HUES64 (cell line): ENCODE data around the gene SAP30BP.

Experiments
- H3K27ac ChIP-seq: 2 replicates; pipeline ENCODE4 v1.7.0; 2013; ENCODE audit warnings: low read depth, low read length, inconsistent platforms
- H3K27me3 ChIP-seq: 2 replicates; pipeline ENCODE4 v1.6.1; 2013; ENCODE audit warnings: mild to moderate bottlenecking, low read length; ENCODE audit not compliant: insufficient read depth
- H3K36me3 ChIP-seq: 2 replicates; pipeline ENCODE4 v1.6.1; 2013; ENCODE audit warnings: mild to moderate bottlenecking, low read length; ENCODE audit not compliant: insufficient read depth
- H3K4me1 ChIP-seq: 2 replicates; pipeline ENCODE4 v1.6.1; 2013; ENCODE audit warnings: mild to moderate bottlenecking, low read length, moderate library complexity; ENCODE audit not compliant: insufficient read depth
- H3K4me3 ChIP-seq: 2 replicates; pipeline ENCODE4 v1.5.1; 2013; ENCODE audit warnings: mild to moderate bottlenecking, low read length, moderate library complexity
- H3K9ac ChIP-seq: 2 replicates; pipeline ENCODE4 v1.6.1; 2013; ENCODE audit warnings: mild to moderate bottlenecking, low read depth, low read length
- H3K9me3 ChIP-seq: 2 replicates; pipeline ENCODE4 v1.6.1; 2013; ENCODE audit warnings: low read depth, low read length; ENCODE audit not compliant: insufficient read depth
- WGBS: fragments of 150-250, 120-280 bp; methylation state at CpG from one replicate; pipeline ENCODE4 v1.1.7; 2013; ENCODE audit warnings: missing lambda C conversion rate; 5-methylcytosine and 5-hydroxymethylcytosine counted together

SAP30BP gene

DNA sequence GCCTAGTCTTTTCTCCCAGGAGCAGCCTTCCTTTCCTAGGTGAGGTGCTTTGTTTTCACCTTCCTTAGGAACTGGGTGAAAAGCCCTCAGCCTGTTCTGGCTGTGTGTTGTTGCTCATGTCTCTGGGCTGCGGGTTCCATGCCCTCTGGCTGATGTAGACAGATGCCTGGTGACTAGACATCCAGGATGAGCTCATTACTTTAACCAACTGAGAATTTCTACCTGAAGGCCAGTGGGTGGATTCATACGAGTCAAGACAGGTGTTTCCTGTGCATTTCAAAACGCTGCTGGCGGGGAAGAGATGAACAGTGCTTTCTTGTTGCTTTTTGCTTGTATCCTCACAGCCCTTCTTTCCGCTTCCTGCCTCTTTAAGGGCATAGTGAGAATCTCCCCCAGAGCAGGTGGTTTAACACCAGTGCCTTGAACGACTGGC is 22.3 kb downstream of the SAP30BP start:
- Histone ChIP-seq H3K4me1 (peaks cover 27% of the 10 kb centered on the region), H3K27ac (no peak overlapping the region), H3K9ac (no peak overlapping the region), H3K36me3 (peaks cover 20% of the 10 kb centered on the region), H3K27me3 (no peaks in the 10 kb centered on the region), H3K9me3 (no peaks in the 10 kb centered on the region), H3K4me3 (no peak overlapping the region)
- WGBS, result 94% methylated on average over 6 of the region's 6 CpGs

DNA sequence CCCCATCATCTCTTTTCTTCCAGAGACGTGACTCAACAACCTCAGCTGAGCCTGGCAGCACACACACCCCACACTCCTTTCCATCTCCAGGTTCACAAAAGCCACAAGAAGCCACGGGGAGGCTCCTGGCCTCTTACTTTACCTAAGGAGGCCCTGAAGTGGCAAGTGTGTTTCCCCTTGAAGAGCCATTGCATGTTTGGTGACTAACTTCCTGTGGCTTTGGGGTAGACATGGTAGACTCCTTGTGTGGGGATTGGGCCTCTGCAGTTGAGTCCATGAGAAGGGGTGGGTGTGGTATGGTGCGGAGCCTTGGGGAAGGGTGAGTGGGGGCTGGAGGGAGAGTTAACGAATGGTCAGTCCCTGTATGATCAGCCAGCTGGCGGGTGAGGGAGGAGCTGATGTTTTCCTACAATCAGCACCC is 24.2 kb downstream of the SAP30BP start:
- no peak overlapping the region for H3K4me3 ChIP-seq
- 90% methylated on average over 5 of the region's 5 CpGs for WGBS
- peaks cover 25% of the 10 kb centered on the region for H3K4me1 ChIP-seq
- no peaks in the 10 kb centered on the region for H3K9me3 ChIP-seq
- peaks cover 39% of the 10 kb centered on the region for H3K36me3 ChIP-seq
- no peak overlapping the region for H3K27ac ChIP-seq
- no peaks in the 10 kb centered on the region for H3K27me3 ChIP-seq
- no peak overlapping the region for H3K9ac ChIP-seq

- Histone ChIP-seq H3K4me1 (peaks cover 25% of the 10 kb centered on the region), H3K9ac (no peak overlapping the region), H3K27ac (no peak overlapping the region), H3K27me3 (no peaks in the 10 kb centered on the region), H3K4me3 (no peak overlapping the region), H3K36me3 (peaks cover 41% of the 10 kb centered on the region), H3K9me3 (no peaks in the 10 kb centered on the region)
- 91% methylated on average over 14 of the region's 14 CpGs for WGBS
Measured at GRCh38 chr17:75691801-75692626, 24.9 kb downstream of the SAP30BP start.

DNA sequence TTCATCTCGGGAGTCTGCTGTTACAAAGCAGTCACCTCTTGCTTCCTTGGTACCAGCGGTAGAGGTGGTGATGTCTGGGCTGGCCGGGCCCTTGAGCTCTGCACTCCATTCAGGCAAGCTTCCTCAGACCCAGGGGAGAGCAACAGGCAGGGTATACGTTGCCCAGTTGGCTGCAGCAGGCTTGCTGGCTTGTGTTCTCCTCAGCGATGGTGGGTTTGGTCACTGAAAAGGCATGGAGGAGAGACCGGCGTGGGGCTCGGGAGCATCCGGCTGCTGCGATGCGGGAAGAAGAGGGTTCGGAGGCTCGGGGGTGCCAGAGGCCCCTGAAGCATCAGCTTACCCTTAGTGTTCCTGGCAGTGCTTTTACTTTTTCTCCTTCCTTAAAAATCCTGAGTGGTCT is 25.8 kb downstream of the SAP30BP start:
- WGBS, result 84% methylated on average over 13 of the region's 13 CpGs
- Histone ChIP-seq H3K36me3 (peaks cover 43% of the 10 kb centered on the region), H3K9me3 (no peaks in the 10 kb centered on the region), H3K4me3 (no peak overlapping the region), H3K27me3 (no peaks in the 10 kb centered on the region), H3K27ac (peak overlapping the region; percentile 71; the same call in 1 of the 2 replicates), H3K9ac (0 out of 2 replicates have a peak overlapping the region, but pooled peaks have one; percentile 32), H3K4me1 (peaks cover 25% of the 10 kb centered on the region)

- no peak overlapping the region for H3K4me3 ChIP-seq
- H3K9me3 ChIP-seq, result no peaks in the 10 kb centered on the region
- no peaks in the 10 kb centered on the region for H3K27me3 ChIP-seq
- H3K9ac ChIP-seq, result peak overlapping the region; percentile 32
- H3K36me3 ChIP-seq, result peaks cover 43% of the 10 kb centered on the region
- H3K4me1 ChIP-seq, result peaks cover 25% of the 10 kb centered on the region
- peak overlapping the region; percentile 71 for H3K27ac ChIP-seq
- 23% methylated on average over 19 of the region's 19 CpGs for WGBS
Measured at GRCh38 chr17:75693500-75694481, 26.7 kb downstream of the SAP30BP start.

DNA sequence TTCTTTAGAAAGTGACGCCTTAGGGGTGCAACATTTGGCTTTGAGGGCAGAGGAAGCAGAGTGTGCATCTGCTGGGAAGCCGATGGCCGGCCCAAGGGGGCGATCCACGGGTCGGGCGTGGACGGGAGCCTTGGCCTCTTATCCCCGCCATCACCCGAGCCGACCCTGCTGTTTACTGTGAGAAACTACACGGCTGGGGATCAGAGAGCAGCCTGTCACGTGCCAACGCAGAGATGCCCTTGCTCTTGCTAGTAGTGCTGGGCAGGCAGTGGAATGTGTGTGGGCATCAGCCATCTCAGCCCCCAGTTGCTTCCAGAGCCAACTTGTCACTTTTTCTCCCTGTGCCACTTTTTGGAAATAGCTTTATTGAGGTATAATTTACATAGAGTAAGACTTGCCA is 27.4 kb downstream of the SAP30BP start:
- Histone ChIP-seq H3K9ac (no peak overlapping the region), H3K4me3 (no peak overlapping the region), H3K27ac (peak overlapping the region; percentile 71), H3K9me3 (no peaks in the 10 kb centered on the region), H3K27me3 (no peaks in the 10 kb centered on the region), H3K36me3 (peaks cover 48% of the 10 kb centered on the region), H3K4me1 (peaks cover 25% of the 10 kb centered on the region)
- 58% methylated on average over 14 of the region's 14 CpGs for WGBS

DNA sequence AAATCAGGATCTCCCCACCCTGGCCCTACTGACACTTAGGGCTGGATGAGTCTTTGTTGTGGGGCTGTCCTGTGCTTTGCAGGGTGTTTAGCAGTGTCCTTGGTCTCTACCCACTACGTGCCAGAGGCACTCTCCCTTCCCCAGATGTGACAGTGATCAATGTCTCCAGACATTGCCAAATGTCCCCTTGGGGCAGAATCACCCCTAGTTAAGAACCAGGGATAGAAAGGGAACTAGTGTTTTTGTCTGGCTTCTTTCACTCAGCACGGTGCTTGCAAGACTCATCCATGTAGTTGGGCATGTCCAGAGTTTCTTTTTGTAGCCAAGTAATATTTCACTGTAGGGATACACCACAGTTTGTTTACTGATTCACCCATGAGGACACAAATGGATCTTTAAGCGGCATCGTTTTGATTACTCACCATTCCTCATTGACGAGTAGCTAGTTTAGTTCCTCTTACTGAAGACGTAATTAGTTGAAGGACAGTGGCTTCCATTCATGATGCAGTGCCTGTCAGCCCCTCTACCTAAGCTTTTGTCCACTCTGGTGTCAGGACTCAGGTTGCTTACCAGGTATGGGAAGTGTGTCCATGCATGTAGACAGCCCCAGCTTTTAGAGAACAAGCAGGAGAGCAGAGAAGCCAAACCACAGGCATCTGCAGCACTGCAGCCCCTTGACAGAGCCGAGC is 28.1 kb downstream of the SAP30BP start:
- no peak overlapping the region for H3K27ac ChIP-seq
- no peak overlapping the region for H3K4me3 ChIP-seq
- no peaks in the 10 kb centered on the region for H3K9me3 ChIP-seq
- peaks cover 25% of the 10 kb centered on the region for H3K4me1 ChIP-seq
- H3K36me3 ChIP-seq, result peaks cover 53% of the 10 kb centered on the region
- H3K9ac ChIP-seq, result no peak overlapping the region
- 93% methylated on average over 7 of the region's 7 CpGs for WGBS
- no peaks in the 10 kb centered on the region for H3K27me3 ChIP-seq

DNA sequence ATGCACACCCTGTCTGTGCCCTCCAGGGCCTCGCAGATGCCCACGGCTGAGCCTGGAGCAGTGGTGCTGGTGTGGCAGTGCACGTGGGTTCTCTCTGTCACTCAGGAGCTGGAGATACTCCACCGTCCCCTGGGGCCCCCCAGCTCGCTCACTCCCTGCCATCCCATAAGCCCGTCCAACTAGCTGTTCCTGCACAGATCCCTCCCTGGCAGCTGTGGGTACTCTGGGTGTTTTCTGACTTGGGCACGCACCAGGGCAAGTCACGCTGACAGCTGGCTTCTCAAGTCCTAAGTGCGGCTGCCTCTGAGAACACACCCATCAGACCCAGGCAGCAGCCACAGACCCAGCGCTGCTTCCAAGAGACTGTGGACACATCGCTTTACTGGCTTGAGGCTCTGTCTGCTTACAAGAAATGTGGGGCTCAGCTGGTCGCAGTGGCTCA is 28.7 kb downstream of the SAP30BP start:
- WGBS, result 96% methylated on average over 12 of the region's 12 CpGs
- Histone ChIP-seq H3K9me3 (no peaks in the 10 kb centered on the region), H3K27ac (no peak overlapping the region), H3K4me1 (peaks cover 25% of the 10 kb centered on the region), H3K36me3 (peaks cover 54% of the 10 kb centered on the region), H3K9ac (no peak overlapping the region), H3K27me3 (no peaks in the 10 kb centered on the region), H3K4me3 (no peak overlapping the region)

GRCh38 chr17:75697651-75698291 is 30.6 kb downstream of the SAP30BP start:
- H3K27me3 ChIP-seq, result no peaks in the 10 kb centered on the region
- no peak overlapping the region for H3K4me3 ChIP-seq
- WGBS, result 86% methylated on average over 10 of the region's 10 CpGs
- H3K36me3 ChIP-seq, result peaks cover 69% of the 10 kb centered on the region
- H3K27ac ChIP-seq, result no peak overlapping the region
- H3K4me1 ChIP-seq, result peaks cover 19% of the 10 kb centered on the region
- no peaks in the 10 kb centered on the region for H3K9me3 ChIP-seq
- no peak overlapping the region; the same call in 1 of the 2 replicates for H3K9ac ChIP-seq

- Histone ChIP-seq H3K4me1 (peaks cover 11% of the 10 kb centered on the region; the same call in 1 of the 2 replicates), H3K4me3 (no peak overlapping the region), H3K9me3 (no peaks in the 10 kb centered on the region), H3K36me3 (peaks cover 78% of the 10 kb centered on the region), H3K9ac (no peak overlapping the region), H3K27me3 (no peaks in the 10 kb centered on the region), H3K27ac (no peak overlapping the region)
- WGBS, result 94% methylated on average over 3 of the region's 3 CpGs
Measured at GRCh38 chr17:75698659-75699058, 31.5 kb downstream of the SAP30BP start.
